CD14-positive monocyte (primary cell): Measurements from ENCODE around the gene B3GALT4. TPM values are rescaled to one million over a fixed set of nuclear protein-coding genes. Genes with fewer than 3 reads are reported as not detected.

Experiments
- DNase-seq, 3 donors: peaks; one replicate each; pipeline ENCODE4 v3.0.0-alpha.2; 2011 to 2022
- H2AFZ ChIP-seq: 2 replicates; pipeline ENCODE4 v1.6.0; 2012; ENCODE audit warnings: mild to moderate bottlenecking, low read depth, low read length, inconsistent platforms; ENCODE audit not compliant: insufficient read depth, poor library complexity, severe bottlenecking
- H3K27ac ChIP-seq, 2 donors: 1 replicate in 1 of 2; 2 replicates in 1 of 2; pipeline ENCODE4 v1.5.1; 2012 to 2013; ENCODE audit warnings: low read length in 2 of 2, control low read depth in 1 of 2, inconsistent platforms in 1 of 2, low read depth in 1 of 2, mild to moderate bottlenecking in 1 of 2
- H3K27me3 ChIP-seq, 2 donors: one replicate each; pipeline versions ENCODE4 v1.6.0 to v1.6.1; 2011 to 2013; ENCODE audit warnings: low read length in 2 of 2; ENCODE audit not compliant: control insufficient read depth in 2 of 2, insufficient read depth in 2 of 2
- H3K36me3 ChIP-seq, 2 donors: replicated peaks in 1 of 2; 1 replicate in 1 of 2; 2 replicates in 1 of 2; pipeline versions ENCODE4 v1.5.1 to v1.6.1; 2012 to 2013; ENCODE audit warnings: low read length in 2 of 2, control low read depth in 1 of 2, inconsistent platforms in 1 of 2, mild to moderate bottlenecking in 1 of 2; ENCODE audit not compliant: insufficient read depth in 2 of 2, control insufficient read depth in 1 of 2
- H3K4me1 ChIP-seq, 2 donors: 1 replicate in 1 of 2; 2 replicates in 1 of 2; pipeline versions ENCODE4 v1.5.1 to v1.6.1; 2012 to 2013; ENCODE audit warnings: low read length in 2 of 2, control low read depth in 1 of 2, inconsistent platforms in 1 of 2, mild to moderate bottlenecking in 1 of 2, moderate library complexity in 1 of 2; ENCODE audit not compliant: insufficient read depth in 2 of 2, control insufficient read depth in 1 of 2
- H3K4me2 ChIP-seq: replicated peaks from 2 replicates; pipeline ENCODE3; 2012; ENCODE audit warnings: low read length, moderate library complexity, mild to moderate bottlenecking; ENCODE audit not compliant: poor library complexity, severe bottlenecking; ENCODE audit errors: extremely low read depth
- H3K4me3 ChIP-seq, 3 experiments: fragments of 200-600 bp in 1 of 3; sonication (generic) in 1 of 3; replicated peaks in 1 of 3; 1 replicate in 2 of 3; 2 replicates in 1 of 3; pipeline ENCODE4 v1.5.1; 2011 to 2013; ENCODE audit warnings: low read length in 3 of 3, mild to moderate bottlenecking in 3 of 3, control low read depth in 2 of 3, low read depth in 2 of 3, inconsistent platforms in 1 of 3, moderate library complexity in 1 of 3
- H3K79me2 ChIP-seq: 2 replicates; pipeline ENCODE4 v1.6.0; 2012; ENCODE audit warnings: mild to moderate bottlenecking, control low read depth, inconsistent platforms, low read length, moderate library complexity; ENCODE audit not compliant: insufficient read depth
- H3K9ac ChIP-seq: 2 replicates; pipeline ENCODE4 v1.6.0; 2017; ENCODE audit warnings: low read length, mild to moderate bottlenecking; ENCODE audit not compliant: insufficient read depth, poor library complexity, severe bottlenecking
- H3K9me3 ChIP-seq, 2 donors: replicated peaks in 1 of 2; 1 replicate in 1 of 2; 2 replicates in 1 of 2; pipeline versions ENCODE4 v1.5.1 to v1.6.1; 2012 to 2013; ENCODE audit warnings: low read length in 2 of 2, control low read depth in 1 of 2; ENCODE audit not compliant: control insufficient read depth in 1 of 2, insufficient read depth in 1 of 2
- H4K20me1 ChIP-seq: 2 replicates; pipeline ENCODE4 v1.6.0; 2012; ENCODE audit warnings: mild to moderate bottlenecking, low read length, control low read depth, moderate library complexity; ENCODE audit not compliant: insufficient read depth
- H3K27ac Mint-ChIP-seq, 7 donors: one replicate each; pipeline ENCODE4 v1.8.0; 2020; ENCODE audit warnings: mild to moderate bottlenecking in 7 of 7, mixed read lengths in 7 of 7, moderate library complexity in 6 of 7, inconsistent platforms in 2 of 7
- H3K27me3 Mint-ChIP-seq, 3 donors: one replicate each; pipeline ENCODE4 v1.8.0; 2021 to 2022; ENCODE audit warnings: low read depth in 3 of 3, mild to moderate bottlenecking in 3 of 3, mixed read lengths in 3 of 3, moderate library complexity in 3 of 3, inconsistent platforms in 1 of 3
- H3K36me3 Mint-ChIP-seq, 2 donors: one replicate each; pipeline ENCODE4 v1.8.0; 2020; ENCODE audit warnings: mixed read lengths in 2 of 2, inconsistent platforms in 1 of 2, mild to moderate bottlenecking in 1 of 2
- H3K4me1 Mint-ChIP-seq: one replicate; pipeline ENCODE4 v1.8.0; 2020; ENCODE audit warnings: mild to moderate bottlenecking, mixed read lengths
- H3K4me3 Mint-ChIP-seq, 2 donors: one replicate each; pipeline ENCODE4 v1.8.0; 2020; ENCODE audit warnings: mild to moderate bottlenecking in 2 of 2, mixed read lengths in 2 of 2, moderate library complexity in 1 of 2
- H3K9me3 Mint-ChIP-seq, 7 donors: one replicate each; pipeline ENCODE4 v1.8.0; 2020 to 2022; ENCODE audit warnings: mixed read lengths in 7 of 7, mild to moderate bottlenecking in 6 of 7, moderate library complexity in 6 of 7, inconsistent platforms in 2 of 7
- WGBS: methylation state at CpG from one replicate; pipeline ENCODE4 v1.1.5; 2013; ENCODE audit warnings: missing lambda C conversion rate; ENCODE audit not compliant: insufficient coverage; 5-methylcytosine and 5-hydroxymethylcytosine counted together
- intact Hi-C, 2 donors: fragments of 100-400 bp; cut with micrococcal nuclease; formaldehyde crosslinking; loops; one replicate each; pipeline versions ENCODE4 v1.15.0 to v1.15.1; 2023
- polyA plus RNA-seq, 3 donors: library from polyadenylated mRNA; depleted of rRNA in 1 of 3; unstranded in 2 of 3; stranded (reverse) in 1 of 3; fragments of 300-500 nt in 2 of 3; fragments of >200 nt in 1 of 3; fragmentation: Illumina TruSeq in 2 of 3; gene quantifications; 1 replicate in 2 of 3; 2 replicates in 1 of 3; pipeline ENCODE4 v1.2.3, GENCODE V29; 2012 to 2021
- TF ChIP-seq, protein P1 (sequence below): fragments of 200-600 bp; IDR thresholded peaks from one replicate; pipeline ENCODE4 v1.8.0; 2022; ENCODE audit warnings: antibody characterized with exemption, mild to moderate bottlenecking

The B3GALT4 gene
- polyA plus RNA-seq, 3 donors, result 6.5 to 32.2 (median 28.5) TPM

GRCh38 chr6:33277663-33278391 is 904 bp downstream of the B3GALT4 start:
- H3K4me1 ChIP-seq, result peaks cover 62 to 70% of the 10 kb centered on the region in 2 donors
- Mint-ChIP-seq H3K36me3 (peaks cover 44 to 75% of the 10 kb centered on the region in 2 donors), H3K27ac (peak overlapping the region; percentile 87 to 94 (median 90)), H3K4me1 (peaks cover 66% of the 10 kb centered on the region), H3K27me3 (no peaks in the 10 kb centered on the region), H3K9me3 (no peaks in the 10 kb centered on the region), H3K4me3 (peak overlapping the region; percentile 94)
- intact Hi-C loops, result no loop called here
- no peaks in the 10 kb centered on the region for H3K27me3 ChIP-seq
- 27% methylated on average over 35 of the region's 39 CpGs for WGBS
- peaks cover 76% of the 10 kb centered on the region for H3K79me2 ChIP-seq
- H4K20me1 ChIP-seq, result peaks cover 64% of the 10 kb centered on the region
- H3K27ac ChIP-seq, result peak overlapping the region; percentile 78 to 80
- no peaks in the 10 kb centered on the region for H3K9me3 ChIP-seq
- H3K36me3 ChIP-seq, result peaks cover 46 to 83% of the 10 kb centered on the region in 2 donors
- peak in 1 of 3 donors; percentile 7 for DNase-seq
- peak overlapping the region; percentile 76 to 94 (median 90) for H3K4me3 ChIP-seq
- peak overlapping the region; percentile 78 for H3K9ac ChIP-seq
- H3K4me2 ChIP-seq, result peak overlapping the region; percentile 99
- H2AFZ ChIP-seq, result peak overlapping the region; percentile 92
- TF ChIP-seq, protein P1, sequence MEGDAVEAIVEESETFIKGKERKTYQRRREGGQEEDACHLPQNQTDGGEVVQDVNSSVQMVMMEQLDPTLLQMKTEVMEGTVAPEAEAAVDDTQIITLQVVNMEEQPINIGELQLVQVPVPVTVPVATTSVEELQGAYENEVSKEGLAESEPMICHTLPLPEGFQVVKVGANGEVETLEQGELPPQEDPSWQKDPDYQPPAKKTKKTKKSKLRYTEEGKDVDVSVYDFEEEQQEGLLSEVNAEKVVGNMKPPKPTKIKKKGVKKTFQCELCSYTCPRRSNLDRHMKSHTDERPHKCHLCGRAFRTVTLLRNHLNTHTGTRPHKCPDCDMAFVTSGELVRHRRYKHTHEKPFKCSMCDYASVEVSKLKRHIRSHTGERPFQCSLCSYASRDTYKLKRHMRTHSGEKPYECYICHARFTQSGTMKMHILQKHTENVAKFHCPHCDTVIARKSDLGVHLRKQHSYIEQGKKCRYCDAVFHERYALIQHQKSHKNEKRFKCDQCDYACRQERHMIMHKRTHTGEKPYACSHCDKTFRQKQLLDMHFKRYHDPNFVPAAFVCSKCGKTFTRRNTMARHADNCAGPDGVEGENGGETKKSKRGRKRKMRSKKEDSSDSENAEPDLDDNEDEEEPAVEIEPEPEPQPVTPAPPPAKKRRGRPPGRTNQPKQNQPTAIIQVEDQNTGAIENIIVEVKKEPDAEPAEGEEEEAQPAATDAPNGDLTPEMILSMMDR, result no peak

DNA sequence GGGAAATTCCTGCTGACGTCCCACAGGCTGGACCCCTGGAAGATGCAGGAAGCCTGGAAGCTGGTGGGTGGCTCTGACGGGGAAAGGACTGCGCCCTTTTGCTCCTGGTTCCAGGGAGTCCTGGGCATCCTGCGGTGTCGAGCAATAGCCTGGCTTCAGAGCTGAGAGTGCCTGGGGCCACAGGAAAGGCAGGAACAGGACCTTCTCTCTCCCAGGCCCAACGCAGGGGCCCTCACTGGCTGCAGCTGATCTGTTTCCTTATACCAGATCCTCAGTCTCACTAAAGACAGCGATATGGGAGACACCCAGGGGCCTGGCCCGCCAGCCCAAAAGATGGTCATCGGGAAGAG is 1.4 kb downstream of the B3GALT4 start:
- H3K27me3 ChIP-seq, result no peaks in the 10 kb centered on the region
- 88% methylated on average over 8 of the region's 9 CpGs for WGBS
- H3K4me2 ChIP-seq, result peak overlapping the region; percentile 99
- intact Hi-C loops, result no loop called here
- peak overlapping the region; percentile 78 for H3K9ac ChIP-seq
- Mint-ChIP-seq H3K36me3 (peaks cover 42 to 75% of the 10 kb centered on the region in 2 donors), H3K4me1 (peaks cover 61% of the 10 kb centered on the region), H3K27ac (peak overlapping the region in 2 of 7 donors; percentile 26 to 64), H3K27me3 (no peaks in the 10 kb centered on the region), H3K4me3 (peak overlapping the region; percentile 7 to 94), H3K9me3 (no peaks in the 10 kb centered on the region)
- no peak overlapping the region for H2AFZ ChIP-seq
- peaks cover 70% of the 10 kb centered on the region for H3K79me2 ChIP-seq
- H3K4me3 ChIP-seq, result peak overlapping the region in 1 of 3 experiments; percentile 90
- peaks cover 59% of the 10 kb centered on the region for H4K20me1 ChIP-seq
- no peak for DNase-seq
- H3K9me3 ChIP-seq, result no peaks in the 10 kb centered on the region
- TF ChIP-seq, protein P1, result no peak
- peak overlapping the region; percentile 78 to 80 for H3K27ac ChIP-seq
- H3K36me3 ChIP-seq, result peaks cover 45 to 80% of the 10 kb centered on the region in 2 donors
- H3K4me1 ChIP-seq, result peaks cover 56 to 65% of the 10 kb centered on the region in 2 donors
